HG02884 (cell line): ENCODE measurements around the gene MED29.
A peak's percentile ranks its signal among the peaks of the same experiment; 100 is the strongest.

ENCODE experiments used
- ATAC-seq: cut with Tn5 transposase; IDR thresholded peaks from one replicate; pipeline ENCODE4 v1.9.1; 2021; ENCODE audit warnings: mild to moderate bottlenecking, moderate library complexity; ENCODE audit not compliant: unreplicated experiment

The MED29 gene

GRCh38 chr19:39410017-39410830 lies 19.0 kb downstream of the MED29 start:
- ATAC-seq: no peak

GRCh38 chr19:39410831-39411080 lies 19.6 kb downstream of the MED29 start:
- no peak for ATAC-seq

- no peak for ATAC-seq
Measured at GRCh38 chr19:39411081-39411831, 20.1 kb downstream of the MED29 start.

GRCh38 chr19:39411832-39412099 lies 20.6 kb downstream of the MED29 start:
- peak; percentile 15 for ATAC-seq

GRCh38 chr19:39412100-39412866 lies 21.1 kb downstream of the MED29 start, which contains the start of gene PLEKHG2:
Gene PLEKHG2, plus strand, starts transcription at chr19:39412669. Its CDS starts 1,418 bp downstream, at chr19:39414087.
- peak; percentile 50 for ATAC-seq

- ATAC-seq: no peak
Measured at GRCh38 chr19:39412867-39413271, 21.7 kb downstream of the MED29 start.

- ATAC-seq: no peak
Measured at GRCh38 chr19:39413272-39413910, 22.2 kb downstream of the MED29 start.

GRCh38 chr19:39413911-39414608 lies 22.9 kb downstream of the MED29 start:
- no peak for ATAC-seq

- no peak for ATAC-seq
Measured at GRCh38 chr19:39415111-39416046, 24.2 kb downstream of the MED29 start.

- ATAC-seq: no peak
Measured at GRCh38 chr19:39416152-39417120, 25.3 kb downstream of the MED29 start.

GRCh38 chr19:39417463-39418181 lies 26.4 kb downstream of the MED29 start:
- no peak for ATAC-seq

- ATAC-seq: no peak
Measured at GRCh38 chr19:39419003-39419402, 27.8 kb downstream of the MED29 start.

- ATAC-seq: no peak
Measured at GRCh38 chr19:39420769-39421168, 29.6 kb downstream of the MED29 start.

GRCh38 chr19:39422020-39422419 lies 30.8 kb downstream of the MED29 start:
- no peak for ATAC-seq

- ATAC-seq: no peak
Measured at GRCh38 chr19:39423258-39424086, 32.3 kb downstream of the MED29 start.

GRCh38 chr19:39424934-39425333 lies 33.8 kb downstream of the MED29 start:
- no peak for ATAC-seq

- no peak for ATAC-seq
Measured at GRCh38 chr19:39425744-39426143, 34.6 kb downstream of the MED29 start.
